ENCODE results near the gene WAC.

DNA sequence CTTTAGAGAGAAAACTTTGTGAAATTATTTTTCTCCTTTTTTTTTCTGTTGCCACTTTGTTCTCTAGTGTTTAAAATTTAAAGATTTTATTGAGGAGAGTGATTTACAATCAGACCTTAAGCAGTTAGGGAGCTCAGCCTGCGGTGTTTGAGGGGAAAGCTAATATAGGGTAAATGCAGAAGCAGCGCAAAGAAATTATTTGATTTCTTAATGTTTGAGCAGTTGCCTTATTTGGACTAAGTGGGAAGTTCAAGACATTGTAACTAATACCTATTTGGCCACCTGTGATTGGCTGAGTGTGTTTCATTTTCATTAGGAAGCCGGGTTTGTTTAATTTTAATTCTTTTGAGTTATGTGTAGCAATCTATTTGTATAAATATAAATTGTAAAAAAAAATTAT is 25.3 kb downstream of the WAC start:
- TF ChIP-seq, protein P1, sequence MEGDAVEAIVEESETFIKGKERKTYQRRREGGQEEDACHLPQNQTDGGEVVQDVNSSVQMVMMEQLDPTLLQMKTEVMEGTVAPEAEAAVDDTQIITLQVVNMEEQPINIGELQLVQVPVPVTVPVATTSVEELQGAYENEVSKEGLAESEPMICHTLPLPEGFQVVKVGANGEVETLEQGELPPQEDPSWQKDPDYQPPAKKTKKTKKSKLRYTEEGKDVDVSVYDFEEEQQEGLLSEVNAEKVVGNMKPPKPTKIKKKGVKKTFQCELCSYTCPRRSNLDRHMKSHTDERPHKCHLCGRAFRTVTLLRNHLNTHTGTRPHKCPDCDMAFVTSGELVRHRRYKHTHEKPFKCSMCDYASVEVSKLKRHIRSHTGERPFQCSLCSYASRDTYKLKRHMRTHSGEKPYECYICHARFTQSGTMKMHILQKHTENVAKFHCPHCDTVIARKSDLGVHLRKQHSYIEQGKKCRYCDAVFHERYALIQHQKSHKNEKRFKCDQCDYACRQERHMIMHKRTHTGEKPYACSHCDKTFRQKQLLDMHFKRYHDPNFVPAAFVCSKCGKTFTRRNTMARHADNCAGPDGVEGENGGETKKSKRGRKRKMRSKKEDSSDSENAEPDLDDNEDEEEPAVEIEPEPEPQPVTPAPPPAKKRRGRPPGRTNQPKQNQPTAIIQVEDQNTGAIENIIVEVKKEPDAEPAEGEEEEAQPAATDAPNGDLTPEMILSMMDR (conservative IDR thresholded peaks at IDR 0.05) = no peak
- no peak for TF ChIP-seq EZH2 (IDR thresholded peaks at IDR 0.05; ENCODE audit: low read depth)

All from PC-9 (cell line).